Measurements from ENCODE around the gene PLVAP. TPM values are rescaled to one million over a fixed set of nuclear protein-coding genes. Genes with fewer than 3 reads are reported as not detected.

PLVAP gene
- total and polyA plus RNA-seq, 2 donors (not counting 3 experiments of a cell fraction or from before 2014, with no cell fraction given) = 5.7 to 16.9 TPM

DNA sequence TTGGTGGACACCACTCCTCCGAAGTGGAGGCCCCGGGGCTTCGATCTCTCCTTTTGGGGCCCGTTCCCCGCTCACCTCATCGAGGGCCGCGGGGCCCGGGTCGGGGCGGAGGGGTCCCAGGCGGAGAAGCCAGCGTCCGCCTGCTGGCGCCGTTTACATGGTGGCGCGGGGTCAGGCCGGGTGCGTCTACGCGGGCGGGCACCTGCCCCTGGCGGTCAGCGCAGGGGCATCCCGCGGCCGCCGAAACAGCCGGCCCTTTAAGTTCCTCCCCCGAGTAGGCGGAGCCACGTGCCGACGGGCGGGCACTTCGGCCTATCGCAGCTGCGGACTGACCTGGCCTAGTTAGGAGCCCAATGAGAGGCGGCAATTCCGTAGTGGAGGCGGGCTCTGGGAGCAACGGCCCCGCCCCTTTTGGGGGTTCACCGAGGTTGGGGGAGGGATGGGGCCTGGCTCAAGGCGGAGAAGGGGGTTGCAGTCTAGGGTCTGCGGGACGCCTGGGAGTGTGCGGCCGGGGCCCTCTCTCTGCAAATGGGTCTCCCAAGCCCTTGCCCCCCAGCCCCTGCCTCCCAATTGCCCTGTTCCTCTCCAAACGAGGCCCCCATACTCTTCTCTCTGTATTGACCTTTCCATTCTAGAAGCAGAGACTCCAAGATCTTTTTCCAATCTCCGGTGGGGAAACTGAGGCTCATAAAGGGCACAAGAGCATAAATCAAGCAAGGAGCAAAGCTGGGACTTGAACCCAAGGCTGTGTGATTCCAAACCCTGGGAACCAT lies 73.8 kb downstream of the PLVAP start, which contains the start of gene ABHD8:
Gene ABHD8 (minus strand): TSS at position 259 of the 773 bp plus-strand sequence. CDS start 1,809 bp downstream, outside the sequence.
- Histone ChIP-seq H3K36me3 (ENCODE audit: control insufficient read depth in 2 of 2, extremely low read depth in 1 of 2, insufficient read depth in 2 of 2, low read length in 2 of 2) (no peaks in the 10 kb centered on the region), H3K9ac (replicated peaks; ENCODE audit: extremely low read depth, insufficient read depth, low read length) (no peak within 1 kb of the TSS), H4K20me1 (replicated peaks; ENCODE audit: control insufficient read depth, extremely low read depth, insufficient read depth, low read length) (no peaks in the 10 kb centered on the region), H3K4me2 (ENCODE audit: insufficient read depth, low read length) (peak within 1 kb of the TSS; percentile 42), H3K79me2 (ENCODE audit: control insufficient read depth, insufficient read depth, low read length) (no peaks in the 10 kb centered on the region), H3K4me3 (replicated peaks in 1 of 3; ENCODE audit: insufficient read depth in 1 of 3, low read depth in 1 of 3, low read length in 3 of 3) (peak within 1 kb of the TSS; percentile 31 to 46 (median 36)), H3K9me3 (replicated peaks; ENCODE audit: control insufficient read depth, insufficient read depth, low read length) (no peaks in the 10 kb centered on the region), H3K4me1 (ENCODE audit: control insufficient read depth, extremely low read depth, insufficient read depth, low read length) (peaks cover 9% of the 10 kb centered on the region), H3K27me3 (ENCODE audit: control insufficient read depth in 2 of 2, insufficient read depth in 2 of 2, low read length in 2 of 2) (no peaks in the 10 kb centered on the region), H2AFZ (ENCODE audit: low read depth, low read length) (peak within 1 kb of the TSS; percentile 67), H3K27ac (ENCODE audit: insufficient read depth, low read depth, low read length) (no peak within 1 kb of the TSS), H3K9me1 (replicated peaks; ENCODE audit: control insufficient read depth, extremely low read depth, insufficient read depth, low read length) (no peaks in the 10 kb centered on the region)
- BruUV-seq (replicated peaks) = no TSS peak
- TF ChIP-seq POLR2AphosphoS5 (IDR thresholded peaks at IDR 0.05; ENCODE audit: insufficient read depth, low read depth, low read length) (peak; percentile 59), GATA2 (IDR thresholded peaks at IDR 0.05; ENCODE audit: insufficient read depth, insufficient read length, low read depth, low read length) (no peak), POLR2A (IDR thresholded peaks at IDR 0.05; ENCODE audit: low read depth, low read length) (no peak), MYC (IDR thresholded peaks at IDR 0.05; ENCODE audit: low read depth, low read length) (no peak), FOS (IDR thresholded peaks at IDR 0.05; ENCODE audit: borderline replicate concordance, insufficient read depth, low read length) (no peak), EZH2 (IDR thresholded peaks at IDR 0.05; ENCODE audit: borderline replicate concordance, low read depth, low read length, severe bottlenecking) (no peak), JUN (IDR thresholded peaks at IDR 0.05; ENCODE audit: borderline replicate concordance, insufficient read depth, insufficient read length, low read depth) (no peak)
- TF ChIP-seq, protein P1, sequence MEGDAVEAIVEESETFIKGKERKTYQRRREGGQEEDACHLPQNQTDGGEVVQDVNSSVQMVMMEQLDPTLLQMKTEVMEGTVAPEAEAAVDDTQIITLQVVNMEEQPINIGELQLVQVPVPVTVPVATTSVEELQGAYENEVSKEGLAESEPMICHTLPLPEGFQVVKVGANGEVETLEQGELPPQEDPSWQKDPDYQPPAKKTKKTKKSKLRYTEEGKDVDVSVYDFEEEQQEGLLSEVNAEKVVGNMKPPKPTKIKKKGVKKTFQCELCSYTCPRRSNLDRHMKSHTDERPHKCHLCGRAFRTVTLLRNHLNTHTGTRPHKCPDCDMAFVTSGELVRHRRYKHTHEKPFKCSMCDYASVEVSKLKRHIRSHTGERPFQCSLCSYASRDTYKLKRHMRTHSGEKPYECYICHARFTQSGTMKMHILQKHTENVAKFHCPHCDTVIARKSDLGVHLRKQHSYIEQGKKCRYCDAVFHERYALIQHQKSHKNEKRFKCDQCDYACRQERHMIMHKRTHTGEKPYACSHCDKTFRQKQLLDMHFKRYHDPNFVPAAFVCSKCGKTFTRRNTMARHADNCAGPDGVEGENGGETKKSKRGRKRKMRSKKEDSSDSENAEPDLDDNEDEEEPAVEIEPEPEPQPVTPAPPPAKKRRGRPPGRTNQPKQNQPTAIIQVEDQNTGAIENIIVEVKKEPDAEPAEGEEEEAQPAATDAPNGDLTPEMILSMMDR (IDR thresholded peaks at IDR 0.05; ENCODE audit: extremely low read depth in 1 of 2, insufficient read depth in 1 of 2, low read depth in 1 of 2, low read length in 2 of 2) = peak; percentile 58 to 72
- TF ChIP-seq, protein P2, sequence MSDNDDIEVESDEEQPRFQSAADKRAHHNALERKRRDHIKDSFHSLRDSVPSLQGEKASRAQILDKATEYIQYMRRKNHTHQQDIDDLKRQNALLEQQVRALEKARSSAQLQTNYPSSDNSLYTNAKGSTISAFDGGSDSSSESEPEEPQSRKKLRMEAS (IDR thresholded peaks at IDR 0.05; ENCODE audit: insufficient read depth, insufficient read length) = peak; percentile 73
- POLR2A ChIA-PET = no interaction called here
- intact Hi-C loops (cut with micrococcal nuclease) (no loop called here), dilution Hi-C loops (cut with MboI; ENCODE audit: extremely low pct_ligation_motif_present, low sequenced_read_pairs) (no loop called here)
- peak; percentile 98 for FAIRE-seq
- peak; percentile 96 for DNase-seq (ENCODE audit: low read depth, low spot score)
- CTCF ChIA-PET = interaction anchor here (1.3 to 3.3 kb wide), 2 partner anchors 10 to 88 kb away, joined by 6 to 70 read pairs; no protein-coding TSS in a partner anchor

Measured in endothelial cell of umbilical vein (primary cell).